Osteoblast (primary cell): Measurements from ENCODE around the gene RACGAP1. TPM values are rescaled to one million over a fixed set of nuclear protein-coding genes. Genes with fewer than 3 reads are reported as not detected.
A peak's percentile ranks its signal among the peaks of the same experiment; 100 is the strongest.

Source experiments
- DNase-seq: peaks from one replicate; pipeline ENCODE4 v3.0.0; 2011; ENCODE audit warnings: low spot score, mixed read lengths; ENCODE audit not compliant: insufficient read length; ENCODE audit errors: missing footprints
- H2AFZ ChIP-seq: 2 replicates; pipeline ENCODE4 v1.6.0; 2011; ENCODE audit warnings: mild to moderate bottlenecking, low read length
- H3K27ac ChIP-seq: 2 replicates; pipeline ENCODE4 v1.5.1; 2011; ENCODE audit warnings: mild to moderate bottlenecking, low read depth, low read length, moderate library complexity
- H3K27me3 ChIP-seq: 2 replicates; pipeline ENCODE4 v1.6.0; 2012; ENCODE audit warnings: mild to moderate bottlenecking, control low read depth, inconsistent platforms, low read length, moderate library complexity; ENCODE audit not compliant: insufficient read depth
- H3K36me3 ChIP-seq: 2 replicates; pipeline ENCODE4 v1.5.1; 2011; ENCODE audit warnings: mild to moderate bottlenecking, low read length, control low read depth, moderate library complexity; ENCODE audit not compliant: insufficient read depth
- H3K4me1 ChIP-seq: 2 replicates; pipeline ENCODE4 v1.5.1; 2011; ENCODE audit warnings: mild to moderate bottlenecking, low read length, control low read depth, moderate library complexity; ENCODE audit not compliant: insufficient read depth
- H3K4me2 ChIP-seq: 2 replicates; pipeline ENCODE4 v1.6.0; 2011; ENCODE audit warnings: mild to moderate bottlenecking, low read length; ENCODE audit not compliant: insufficient read depth
- H3K4me3 ChIP-seq: fragments of 200-600 bp; sonication (generic); 3 replicates; pipeline ENCODE4 v1.5.1; 2012; ENCODE audit warnings: mild to moderate bottlenecking, low read length, inconsistent platforms; ENCODE audit not compliant: insufficient read depth
- H3K79me2 ChIP-seq: 2 replicates; pipeline ENCODE4 v1.6.0; 2012; ENCODE audit warnings: mild to moderate bottlenecking, low read length, control low read depth, inconsistent platforms; ENCODE audit not compliant: insufficient read depth
- H3K9me3 ChIP-seq: 2 replicates; pipeline ENCODE4 v1.5.1; 2011; ENCODE audit warnings: low read depth, low read length, control low read depth
- H4K20me1 ChIP-seq: 2 replicates; pipeline ENCODE4 v1.6.0; 2012; ENCODE audit warnings: mild to moderate bottlenecking, low read length, control low read depth; ENCODE audit not compliant: insufficient read depth
- total RNA-seq: library from RNA; depleted of rRNA; stranded (reverse); fragments of >200 nt; gene quantifications from 2 replicates; pipeline ENCODE4 v1.2.3, GENCODE V29; 2012
- TF ChIP-seq, protein P1 (sequence below): IDR thresholded peaks from 2 replicates; pipeline ENCODE4 v1.5.1; 2011; ENCODE audit warnings: mild to moderate bottlenecking, low read depth, low read length, moderate library complexity; ENCODE audit errors: extremely low read depth

Gene RACGAP1
- total RNA-seq, 1 donor, result 12.7 TPM

DNA sequence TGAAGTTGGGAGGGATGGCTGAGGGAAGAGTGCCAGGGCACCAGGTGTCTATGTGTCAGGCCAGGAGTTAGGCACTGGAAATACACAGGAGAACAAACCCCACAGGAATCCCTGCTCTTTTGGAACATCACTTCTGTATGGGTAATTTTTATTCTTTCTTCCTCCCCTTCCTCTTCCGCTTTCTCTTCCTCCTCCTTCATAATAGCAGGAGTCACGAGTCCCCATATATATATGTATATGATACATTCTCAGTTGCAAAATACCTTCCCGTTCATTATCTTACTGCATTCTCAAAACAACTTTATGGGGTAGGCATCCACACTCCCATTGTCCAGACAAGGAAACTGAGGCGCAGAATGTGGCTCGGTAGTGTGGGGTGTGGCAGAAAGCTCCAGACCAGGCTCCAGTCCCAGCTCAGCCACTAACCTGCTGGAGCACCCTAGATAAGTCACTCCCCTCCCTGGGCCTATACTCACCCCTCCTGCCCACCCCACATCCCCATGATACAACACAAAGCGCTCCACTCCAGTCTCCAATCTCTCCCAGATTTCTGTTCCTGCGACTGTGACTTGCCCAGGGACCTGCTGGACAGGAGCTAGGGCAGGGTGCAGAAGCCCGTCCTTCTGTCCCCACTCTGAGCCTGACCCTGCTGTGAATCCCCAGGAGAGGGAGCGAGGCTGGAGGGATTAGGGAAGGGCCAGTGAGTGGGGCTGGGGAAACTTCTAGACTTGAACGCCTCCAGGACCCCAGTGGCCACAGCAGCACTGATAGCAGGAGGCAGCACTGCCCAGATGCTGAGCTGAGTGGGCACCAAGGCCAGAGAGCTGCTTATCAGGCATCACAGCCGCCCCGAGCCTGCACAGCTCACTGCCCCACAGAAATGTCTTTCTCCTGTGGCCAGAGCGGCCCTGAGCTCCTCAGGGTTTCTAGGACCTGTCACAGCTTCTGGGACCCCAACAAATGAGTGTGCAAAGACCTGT is 76.1 kb downstream of the RACGAP1 start:
- peak; percentile 19 for DNase-seq
- peaks cover 5% of the 10 kb centered on the region for H3K4me1 ChIP-seq
- H3K27ac ChIP-seq, result no peak overlapping the region
- no peak overlapping the region for H2AFZ ChIP-seq
- no peak overlapping the region for H3K4me3 ChIP-seq
- H3K36me3 ChIP-seq, result no peaks in the 10 kb centered on the region
- H4K20me1 ChIP-seq, result no peaks in the 10 kb centered on the region
- no peaks in the 10 kb centered on the region for H3K79me2 ChIP-seq
- H3K9me3 ChIP-seq, result no peaks in the 10 kb centered on the region
- no peak overlapping the region for H3K4me2 ChIP-seq
- peaks cover 26% of the 10 kb centered on the region for H3K27me3 ChIP-seq
- TF ChIP-seq, protein P1, sequence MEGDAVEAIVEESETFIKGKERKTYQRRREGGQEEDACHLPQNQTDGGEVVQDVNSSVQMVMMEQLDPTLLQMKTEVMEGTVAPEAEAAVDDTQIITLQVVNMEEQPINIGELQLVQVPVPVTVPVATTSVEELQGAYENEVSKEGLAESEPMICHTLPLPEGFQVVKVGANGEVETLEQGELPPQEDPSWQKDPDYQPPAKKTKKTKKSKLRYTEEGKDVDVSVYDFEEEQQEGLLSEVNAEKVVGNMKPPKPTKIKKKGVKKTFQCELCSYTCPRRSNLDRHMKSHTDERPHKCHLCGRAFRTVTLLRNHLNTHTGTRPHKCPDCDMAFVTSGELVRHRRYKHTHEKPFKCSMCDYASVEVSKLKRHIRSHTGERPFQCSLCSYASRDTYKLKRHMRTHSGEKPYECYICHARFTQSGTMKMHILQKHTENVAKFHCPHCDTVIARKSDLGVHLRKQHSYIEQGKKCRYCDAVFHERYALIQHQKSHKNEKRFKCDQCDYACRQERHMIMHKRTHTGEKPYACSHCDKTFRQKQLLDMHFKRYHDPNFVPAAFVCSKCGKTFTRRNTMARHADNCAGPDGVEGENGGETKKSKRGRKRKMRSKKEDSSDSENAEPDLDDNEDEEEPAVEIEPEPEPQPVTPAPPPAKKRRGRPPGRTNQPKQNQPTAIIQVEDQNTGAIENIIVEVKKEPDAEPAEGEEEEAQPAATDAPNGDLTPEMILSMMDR, result no peak

DNA sequence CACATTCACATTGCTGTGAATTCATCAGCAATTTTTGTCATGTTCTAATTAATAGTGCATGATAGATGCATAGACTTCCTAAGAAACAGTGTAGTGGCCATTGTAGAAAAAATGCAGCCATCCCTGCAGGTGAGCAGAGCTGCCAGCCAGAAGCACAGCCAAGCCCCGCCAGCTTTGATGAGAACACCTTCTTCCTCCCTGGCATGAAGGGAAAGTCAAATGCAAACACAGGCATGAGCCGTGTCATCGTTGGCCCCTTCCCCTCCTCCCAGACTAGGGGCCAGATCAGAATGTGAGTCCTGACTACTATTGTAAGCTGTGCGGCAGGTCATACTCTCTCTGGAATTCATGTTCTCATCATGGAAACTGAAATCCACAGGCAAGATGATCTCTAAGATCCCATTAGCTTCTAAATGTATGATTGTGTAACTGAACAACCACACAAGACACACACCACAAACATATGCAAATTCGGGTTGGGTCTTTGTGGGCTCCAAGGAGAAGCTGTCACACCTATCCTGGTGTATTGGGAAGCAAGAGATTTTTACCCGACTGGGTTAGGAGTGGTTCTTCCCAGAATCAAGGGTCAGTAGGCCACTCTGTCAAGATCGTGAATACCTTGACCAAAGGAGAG is 77.6 kb downstream of the RACGAP1 start:
- no peak overlapping the region for H3K27ac ChIP-seq
- H3K36me3 ChIP-seq, result no peaks in the 10 kb centered on the region
- peaks cover 14% of the 10 kb centered on the region for H3K27me3 ChIP-seq
- no peaks in the 10 kb centered on the region for H3K79me2 ChIP-seq
- H3K4me2 ChIP-seq, result no peak overlapping the region
- peak; percentile 61 for DNase-seq
- H3K9me3 ChIP-seq, result no peaks in the 10 kb centered on the region
- H3K4me1 ChIP-seq, result peaks cover 5% of the 10 kb centered on the region
- no peaks in the 10 kb centered on the region for H4K20me1 ChIP-seq
- TF ChIP-seq, protein P1, result no peak
- no peak overlapping the region for H3K4me3 ChIP-seq
- H2AFZ ChIP-seq, result no peak overlapping the region

DNA sequence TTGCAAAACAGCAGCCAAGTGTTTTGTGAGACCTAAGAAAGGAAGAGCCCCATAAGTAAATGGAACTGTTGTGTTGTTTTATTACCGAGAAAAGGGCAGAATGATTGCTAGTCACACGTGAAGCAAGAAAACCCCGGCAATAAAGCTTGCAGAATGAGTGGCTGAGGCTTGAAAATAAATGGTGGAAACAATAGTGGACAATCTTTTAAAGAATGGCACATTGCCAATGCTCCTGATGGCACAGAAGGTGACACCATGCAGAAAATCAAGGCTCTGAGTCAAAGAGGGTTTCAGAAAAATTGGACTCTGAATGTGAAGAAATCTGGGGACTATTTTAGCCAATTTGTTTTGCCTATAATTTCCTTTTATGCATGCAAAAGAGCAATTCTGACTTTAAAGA is 78.8 kb downstream of the RACGAP1 start:
- Histone ChIP-seq H3K27me3 (peaks cover 11% of the 10 kb centered on the region), H3K4me2 (no peak overlapping the region), H3K9me3 (no peaks in the 10 kb centered on the region), H3K4me3 (no peak overlapping the region), H3K36me3 (no peaks in the 10 kb centered on the region), H3K4me1 (peaks cover 5% of the 10 kb centered on the region), H3K27ac (no peak overlapping the region), H4K20me1 (no peaks in the 10 kb centered on the region), H2AFZ (no peak overlapping the region), H3K79me2 (no peaks in the 10 kb centered on the region)
- peak; percentile 27 for DNase-seq
- TF ChIP-seq, protein P1, result no peak

GRCh38 chr12:49946086-49946485 is 79.2 kb downstream of the RACGAP1 start:
- TF ChIP-seq, protein P1, result no peak
- no peak overlapping the region for H3K4me2 ChIP-seq
- no peaks in the 10 kb centered on the region for H4K20me1 ChIP-seq
- no peaks in the 10 kb centered on the region for H3K9me3 ChIP-seq
- H3K36me3 ChIP-seq, result no peaks in the 10 kb centered on the region
- H3K4me1 ChIP-seq, result peaks cover 5% of the 10 kb centered on the region
- H3K79me2 ChIP-seq, result no peaks in the 10 kb centered on the region
- peaks cover 7% of the 10 kb centered on the region for H3K27me3 ChIP-seq
- peak overlapping the region; percentile 95 for H2AFZ ChIP-seq
- no peak for DNase-seq
- H3K27ac ChIP-seq, result no peak overlapping the region
- H3K4me3 ChIP-seq, result no peak overlapping the region
